ENCODE measurements around the gene INSIG1.

The INSIG1 gene

DNA sequence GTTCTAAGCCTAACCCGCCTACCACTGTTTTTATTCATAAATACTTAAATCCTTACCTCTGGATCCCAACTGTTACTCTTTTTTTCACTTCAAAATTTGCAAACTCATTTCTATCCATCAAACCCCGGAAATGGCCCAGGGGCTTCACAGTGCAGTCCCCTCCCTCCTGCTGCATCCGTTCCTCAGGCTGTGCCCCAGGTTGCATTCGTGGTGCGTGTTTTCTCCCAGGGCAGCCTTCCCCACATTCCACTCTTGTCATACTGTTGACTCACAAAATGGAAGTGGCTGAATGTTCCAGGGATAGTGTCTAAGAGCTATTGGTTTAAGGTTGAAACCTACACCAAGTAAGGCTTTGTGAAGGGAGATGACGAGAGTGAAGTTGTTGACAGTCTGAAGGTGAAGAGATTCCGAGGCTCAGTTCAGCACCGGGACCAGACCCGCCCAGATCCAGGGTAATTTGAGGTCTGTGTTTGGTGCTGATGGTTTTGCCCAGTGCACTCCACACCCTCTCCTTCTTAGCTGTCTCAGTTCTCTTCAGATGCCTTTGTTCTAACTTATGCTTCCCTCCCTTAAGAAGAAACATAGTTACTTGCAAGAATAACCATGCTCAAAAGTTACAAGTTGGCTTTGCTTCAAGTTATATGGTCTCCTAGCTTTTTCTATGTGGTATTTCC is 7.7 kb downstream of the INSIG1 start:
- DNase-seq = no peak

DNA sequence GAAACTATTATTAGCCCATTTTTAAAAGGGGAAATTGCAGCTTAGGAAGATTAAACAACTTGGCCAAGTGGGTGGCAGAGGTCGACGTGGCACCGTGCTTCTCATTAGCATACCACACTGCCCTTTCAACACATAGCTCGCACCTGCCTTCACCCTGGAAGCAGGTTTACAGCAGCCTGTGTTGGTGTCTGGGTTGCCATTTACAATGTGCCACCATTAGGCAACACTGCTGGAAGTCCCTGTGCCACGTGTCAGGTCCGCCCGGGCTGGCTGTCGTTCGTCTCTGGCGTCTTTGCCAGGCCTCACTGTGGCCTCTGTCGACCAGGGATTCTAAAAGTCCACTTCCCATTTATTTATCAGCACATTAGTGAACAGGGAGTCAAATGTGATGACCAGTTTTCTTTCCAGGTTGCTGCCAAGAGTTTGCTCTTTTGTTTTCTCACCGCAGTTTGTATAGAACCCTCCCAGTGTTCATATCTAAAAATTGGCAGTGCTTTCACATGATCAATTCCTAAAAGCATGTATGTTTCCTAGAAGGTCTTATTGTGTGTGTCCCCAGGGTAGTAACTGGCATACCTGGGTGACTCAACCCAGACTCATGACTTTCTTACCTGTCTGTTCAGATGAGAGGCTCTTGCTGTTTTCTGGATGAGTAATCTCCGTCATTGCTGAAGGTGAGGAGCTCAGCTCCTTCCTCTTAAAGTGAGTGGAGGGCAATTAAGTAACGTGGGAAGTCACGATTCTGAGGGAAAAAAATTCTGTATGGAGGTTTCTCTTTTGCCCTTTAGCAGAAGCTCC is 9.2 kb downstream of the INSIG1 start:
- no peak for DNase-seq

GRCh38 chr7:155308330-155309020 is 10.8 kb downstream of the INSIG1 start:
- DNase-seq = no peak

GRCh38 chr7:155309021-155309338 is 11.3 kb downstream of the INSIG1 start:
- DNase-seq = no peak

GRCh38 chr7:155310425-155311114 is 12.9 kb downstream of the INSIG1 start:
- DNase-seq = no peak

GRCh38 chr7:155311826-155312537 is 14.3 kb downstream of the INSIG1 start:
- DNase-seq = no peak

- DNase-seq = no peak
Measured at GRCh38 chr7:155312633-155313032, 15.0 kb downstream of the INSIG1 start.

DNA sequence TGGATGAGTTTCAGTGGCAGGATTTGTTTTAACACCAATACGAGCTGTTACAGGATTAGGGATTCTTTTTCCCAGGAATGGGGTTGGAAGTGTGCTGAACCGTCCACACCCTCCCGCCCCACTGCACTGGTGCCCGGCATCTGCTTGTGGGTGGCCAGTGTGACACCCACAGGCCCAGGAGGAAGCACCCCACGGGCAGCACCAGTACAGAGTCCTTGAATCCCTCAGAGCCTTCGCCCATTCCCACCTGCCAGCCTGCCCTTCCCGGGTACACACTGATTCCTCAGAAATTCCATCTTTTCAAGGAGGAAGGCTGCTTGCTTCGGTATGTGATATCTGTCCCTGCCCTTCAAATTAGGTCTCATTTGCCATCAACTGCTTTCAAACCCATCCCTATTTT is 15.4 kb downstream of the INSIG1 start:
- no peak for DNase-seq

- DNase-seq = no peak
Measured at GRCh38 chr7:155315977-155316376, 18.3 kb downstream of the INSIG1 start.

DNA sequence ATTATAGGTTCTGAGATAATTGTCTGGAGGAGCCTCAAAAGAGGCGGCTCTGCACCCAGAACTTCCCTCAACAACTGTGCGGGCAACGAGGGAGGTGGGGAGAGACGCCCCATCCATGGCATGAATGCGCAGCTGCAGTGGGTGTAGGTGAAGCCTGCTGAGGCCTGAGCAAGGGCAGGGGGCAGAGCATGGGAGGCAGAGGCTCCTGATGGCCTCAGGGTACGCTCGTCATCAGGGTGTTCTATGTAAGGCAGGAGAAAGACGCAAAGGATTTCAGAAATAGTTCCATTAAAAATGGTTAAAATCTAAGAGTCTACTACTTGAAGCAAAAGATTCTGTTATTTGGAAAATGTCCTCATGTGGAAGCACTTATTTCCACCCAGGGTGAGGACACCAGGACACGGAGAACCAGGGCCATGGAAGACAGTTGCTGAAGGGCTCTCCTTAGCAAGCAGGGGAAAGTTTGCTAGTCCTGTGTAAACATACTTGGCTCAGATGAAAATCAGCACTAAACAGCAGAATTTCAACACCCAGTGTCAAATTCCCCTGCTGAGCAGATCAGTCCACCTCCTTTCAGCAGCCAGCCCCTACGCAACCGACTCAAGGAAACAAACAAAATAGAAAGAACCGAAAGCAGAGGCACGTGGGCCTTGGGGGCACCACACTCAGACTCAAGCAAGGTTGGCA is 18.9 kb downstream of the INSIG1 start:
- DNase-seq = no peak

DNA sequence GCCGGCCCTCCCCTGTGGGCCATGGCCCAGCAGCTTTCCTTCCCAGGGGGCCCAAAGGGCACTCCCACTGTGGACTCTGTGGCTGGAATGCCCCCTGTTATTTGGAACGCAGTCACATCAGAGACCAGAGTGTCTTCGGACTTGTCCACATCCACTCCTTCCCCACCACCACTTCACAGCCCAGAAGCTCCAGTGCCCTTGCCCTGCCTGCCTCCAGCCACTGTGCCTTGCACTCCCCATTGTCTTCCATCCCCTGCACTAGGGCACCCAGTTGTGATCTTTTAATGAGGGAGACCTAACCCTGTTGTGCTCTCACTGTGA is 19.4 kb downstream of the INSIG1 start:
- DNase-seq = no peak

- DNase-seq = no peak
Measured at GRCh38 chr7:155318245-155318644, 20.6 kb downstream of the INSIG1 start.

DNA sequence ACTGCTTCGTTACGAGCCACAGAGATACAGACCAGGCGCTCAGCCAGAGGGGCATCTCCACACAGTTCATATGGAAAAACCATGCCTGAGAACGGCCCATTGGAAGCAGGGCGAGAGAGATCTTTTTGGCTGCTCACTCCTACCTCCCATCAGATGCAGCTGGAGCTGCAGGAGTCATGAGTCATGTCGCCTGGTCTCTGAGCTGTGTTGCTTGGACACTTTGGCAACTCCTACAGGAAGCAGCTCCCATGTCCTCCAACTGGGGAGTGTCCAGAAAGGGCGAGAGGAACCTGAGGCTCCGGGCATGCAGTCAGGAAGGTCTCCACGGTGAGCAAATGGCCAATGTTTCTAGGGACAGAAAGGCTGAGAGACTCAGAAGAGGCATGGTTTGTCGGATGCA is 24.9 kb downstream of the INSIG1 start:
- no peak for DNase-seq

- no peak for DNase-seq
Measured at GRCh38 chr7:155323001-155323638, 25.4 kb downstream of the INSIG1 start.

GRCh38 chr7:155324012-155324917 is 26.6 kb downstream of the INSIG1 start:
- no peak for DNase-seq

DNA sequence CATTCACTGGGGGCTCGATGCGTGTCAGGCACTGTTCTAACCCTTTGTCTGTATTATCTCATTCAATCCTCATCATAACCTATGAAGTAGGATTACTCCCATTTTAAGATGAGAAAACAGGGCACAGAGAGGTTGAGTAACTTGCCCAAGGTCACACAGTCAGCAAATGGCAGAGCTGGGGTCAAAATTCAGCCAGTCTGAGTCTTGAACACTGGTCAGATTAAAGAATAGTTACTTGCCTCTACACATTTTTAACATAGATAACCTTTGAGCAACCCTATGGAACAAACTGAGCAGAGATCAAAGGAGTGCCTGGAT is 27.2 kb downstream of the INSIG1 start:
- DNase-seq = no peak

GRCh38 chr7:155326385-155326784 is 28.7 kb downstream of the INSIG1 start:
- DNase-seq = no peak

DNA sequence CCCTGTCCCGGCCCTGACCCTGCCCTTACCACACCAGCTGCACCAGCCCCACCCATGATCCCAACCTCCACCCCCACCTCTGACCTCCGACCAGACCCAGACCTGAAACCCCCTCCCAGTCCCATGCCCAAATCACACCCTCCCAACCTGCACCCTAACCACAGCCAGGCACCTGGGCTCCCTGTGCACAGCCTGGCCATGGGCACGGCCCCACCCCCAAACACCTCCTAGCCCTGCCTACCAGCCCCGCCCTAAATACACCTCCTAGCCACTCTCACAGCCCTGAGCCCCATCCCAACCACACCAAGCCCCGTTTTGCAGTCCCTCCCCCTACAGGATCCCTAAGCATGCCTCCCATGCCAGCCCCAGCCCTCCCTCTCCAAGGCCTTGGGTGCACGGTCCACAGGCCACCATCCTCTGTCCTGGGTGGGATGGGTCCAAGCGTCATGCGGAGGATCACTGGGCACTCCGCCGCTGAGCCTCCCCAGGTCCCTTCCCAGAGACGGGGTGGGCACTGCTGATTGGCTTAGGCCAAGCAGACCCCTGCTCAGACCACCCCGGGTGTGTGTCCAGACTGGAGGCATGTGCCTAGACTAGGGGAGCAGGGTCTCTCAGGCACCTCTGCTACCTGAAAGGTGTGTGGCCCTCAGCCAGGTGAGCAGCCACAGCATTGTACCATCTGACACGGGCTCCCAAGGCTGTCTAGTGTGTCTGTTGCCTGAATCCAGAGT is 30.1 kb downstream of the INSIG1 start:
- no peak for DNase-seq

GRCh38 chr7:155329225-155329624 is 31.5 kb downstream of the INSIG1 start:
- DNase-seq = no peak

- no peak for DNase-seq
Measured at GRCh38 chr7:155331396-155331795, 33.7 kb downstream of the INSIG1 start.

Measured in stimulated activated CD4-positive, alpha-beta T cell treated with anti-CD3 and anti-CD28 coated beads, Interleukin-15, amount 100 ng/mL, for 24 hours (primary cell).